Mesenteric fat pad (tissue), 1 donor: ENCODE results near the gene DEFB123. TPM values are rescaled to one million over a fixed set of nuclear protein-coding genes. Genes with fewer than 3 reads are reported as not detected.
"Not testable (repeated sequence)": the region's sequence is repeated elsewhere in the genome, so short reads cannot be mapped to it uniquely, and the experiment has no call there.

Experiments
- DNase-seq: peaks from one replicate; pipeline ENCODE4 v3.0.0-alpha.2; 2020; ENCODE audit warnings: low spot score
- long read RNA-seq: library from polyadenylated mRNA; unstranded; transcript quantifications from one replicate; pipeline ENCODE4 v2.0.0, GENCODE V29; 2020
- total RNA-seq: library from RNA; stranded (reverse); fragmentation: NEBNext Ultra II Directional; extraction: Animal tissue kit (Norgen Biotek cat#: 25700); gene quantifications from one replicate; pipeline ENCODE4 v1.2.1, GENCODE V29; 2021
- donor health status: DM: yes; HTN: yes; CAD: no.

The DEFB123 gene
- total RNA-seq, result not detected
- long read RNA-seq, result 0 reads

GRCh38 chr20:31440012-31440659, at the start of gene DEFB123:
Gene DEFB123, plus strand, starts transcription at chr20:31440632. Its CDS starts 67 bp downstream, at chr20:31440699.
- DNase-seq, result no peak

DNA sequence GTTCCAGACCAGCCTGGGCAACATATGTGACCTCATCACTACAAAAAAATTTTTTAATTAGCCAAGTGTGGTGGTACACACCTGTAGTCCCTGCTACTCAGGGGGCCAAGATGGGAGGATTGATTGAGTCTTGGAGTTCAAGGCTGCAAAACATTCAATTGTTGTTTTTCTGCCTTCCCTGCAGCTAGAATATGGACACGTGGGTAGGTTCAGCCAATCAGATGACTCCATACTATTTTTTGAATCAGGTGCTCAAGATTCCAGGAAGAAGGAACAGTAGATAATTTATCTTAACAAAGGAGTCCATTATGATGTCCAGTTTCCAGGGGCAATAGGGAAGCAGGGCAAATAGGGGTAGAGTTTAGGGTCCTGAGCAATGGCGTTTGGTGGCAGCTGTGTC, 47.6 kb upstream of the DEFB123 start:
- DNase-seq, result no peak

- no peak for DNase-seq
Measured at GRCh38 chr20:31394900-31395299, 45.5 kb upstream of the DEFB123 start.

GRCh38 chr20:31403886-31404285, 36.5 kb upstream of the DEFB123 start:
- DNase-seq, result no peak

- DNase-seq, result no peak
Measured at GRCh38 chr20:31406115-31406514, 34.3 kb upstream of the DEFB123 start, which contains the start of gene DEFB121. Gene DEFB121, minus strand, starts transcription at chr20:31406215. Its CDS starts 63 bp downstream, at chr20:31406152.

DNA sequence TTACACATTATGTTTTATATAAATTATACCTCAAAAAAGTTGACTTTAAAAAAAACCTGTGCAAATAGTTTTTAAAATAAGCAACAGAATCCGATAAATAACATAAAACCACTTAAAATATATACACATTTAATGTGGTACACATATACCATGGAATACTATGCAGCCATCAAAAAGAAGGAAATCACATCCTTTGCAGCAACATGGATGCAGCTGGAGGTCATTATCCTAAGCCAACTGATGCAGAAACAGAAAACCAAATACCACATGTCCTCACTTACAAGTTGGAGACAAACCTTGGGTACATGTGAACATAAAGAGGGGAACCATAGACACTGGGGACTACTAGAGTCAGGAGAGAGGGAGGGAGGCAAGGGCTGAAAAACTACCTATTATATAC, 30.4 kb upstream of the DEFB123 start:
- DNase-seq, result no peak

DNA sequence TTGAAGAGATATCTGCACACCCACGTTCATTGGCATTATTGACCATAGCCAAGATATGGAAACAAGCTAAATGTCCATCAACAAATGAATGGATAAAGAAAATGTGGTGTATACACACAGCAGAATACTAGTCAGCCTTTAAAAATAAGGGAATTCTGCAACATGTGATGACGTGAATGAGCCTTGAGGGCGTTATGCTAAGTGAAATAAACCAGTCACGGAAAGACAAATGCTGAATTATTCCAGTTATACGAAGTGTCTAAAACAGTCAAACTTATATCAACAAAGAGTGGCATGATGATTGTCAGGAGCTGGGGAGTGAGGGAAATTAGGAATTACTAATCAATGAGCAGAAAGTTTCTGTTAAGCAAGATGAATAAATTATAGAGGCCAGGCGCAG, 26.1 kb upstream of the DEFB123 start:
- DNase-seq, result no peak

GRCh38 chr20:31415653-31416052, 24.8 kb upstream of the DEFB123 start:
- no peak for DNase-seq

GRCh38 chr20:31418307-31418706, 22.1 kb upstream of the DEFB123 start:
- no peak for DNase-seq

- no peak for DNase-seq
Measured at GRCh38 chr20:31425797-31426196, 14.6 kb upstream of the DEFB123 start.

DNA sequence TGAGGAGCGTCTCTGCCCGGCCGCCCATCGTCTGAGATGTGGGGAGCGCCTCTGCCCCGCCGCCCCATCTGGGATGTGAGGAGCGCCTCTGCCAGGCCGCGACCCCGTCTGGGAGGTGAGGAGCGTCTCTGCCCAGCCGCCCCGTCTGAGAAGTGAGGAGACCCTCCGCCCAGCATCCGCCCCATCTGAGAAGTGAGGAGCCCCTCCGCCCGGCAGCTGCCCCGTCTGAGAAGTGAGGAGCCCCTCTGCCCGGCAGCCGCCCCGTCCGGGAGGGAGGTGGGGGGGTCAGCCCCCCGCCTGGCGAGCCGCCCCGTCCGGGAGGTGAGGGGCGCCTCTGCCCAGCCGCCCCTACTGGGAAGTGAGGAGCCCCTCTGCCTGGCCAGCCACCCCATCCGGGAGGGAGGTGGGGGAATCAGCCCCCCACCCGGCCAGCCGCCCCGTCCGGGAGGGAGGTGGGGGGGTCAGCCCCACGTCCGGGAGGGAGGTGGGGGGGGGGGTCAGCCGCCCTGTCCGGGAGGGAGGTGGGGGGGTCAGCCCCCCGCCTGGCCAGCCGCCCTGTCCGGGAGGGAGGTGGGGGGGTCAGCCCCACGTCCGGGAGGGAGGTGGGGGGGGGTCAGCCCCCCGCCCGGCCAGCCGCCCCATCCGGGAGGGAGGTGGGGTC, 13.4 kb upstream of the DEFB123 start:
- DNase-seq, result not testable (repeated sequence)

GRCh38 chr20:31427576-31427975, 12.9 kb upstream of the DEFB123 start:
- not testable (repeated sequence) for DNase-seq

- no peak for DNase-seq
Measured at GRCh38 chr20:31430568-31431115, 9.8 kb upstream of the DEFB123 start.

GRCh38 chr20:31446084-31446819, 5.8 kb downstream of the DEFB123 start:
- DNase-seq, result no peak

GRCh38 chr20:31449511-31450414, 9.3 kb downstream of the DEFB123 start:
- DNase-seq, result no peak

DNA sequence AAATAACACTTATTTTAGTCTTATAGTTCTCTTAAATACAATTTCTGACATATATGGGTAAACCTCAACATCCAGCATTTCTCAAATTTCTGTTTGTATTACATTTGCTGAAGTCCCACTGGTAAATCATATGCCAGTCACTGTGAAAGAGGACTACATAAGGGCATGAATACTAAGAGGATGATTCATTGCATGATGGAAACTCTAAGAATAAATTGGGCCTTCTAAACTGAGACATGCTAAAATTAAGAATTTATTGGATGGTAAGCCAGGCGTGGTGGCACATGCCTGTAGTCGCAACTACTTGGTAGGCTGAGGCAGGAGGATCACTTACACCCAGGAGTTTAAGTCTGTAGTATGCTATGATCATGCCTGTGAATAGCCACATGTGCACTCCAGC, 12.1 kb downstream of the DEFB123 start:
- no peak for DNase-seq

GRCh38 chr20:31454361-31454760, 13.9 kb downstream of the DEFB123 start:
- DNase-seq, result no peak

DNA sequence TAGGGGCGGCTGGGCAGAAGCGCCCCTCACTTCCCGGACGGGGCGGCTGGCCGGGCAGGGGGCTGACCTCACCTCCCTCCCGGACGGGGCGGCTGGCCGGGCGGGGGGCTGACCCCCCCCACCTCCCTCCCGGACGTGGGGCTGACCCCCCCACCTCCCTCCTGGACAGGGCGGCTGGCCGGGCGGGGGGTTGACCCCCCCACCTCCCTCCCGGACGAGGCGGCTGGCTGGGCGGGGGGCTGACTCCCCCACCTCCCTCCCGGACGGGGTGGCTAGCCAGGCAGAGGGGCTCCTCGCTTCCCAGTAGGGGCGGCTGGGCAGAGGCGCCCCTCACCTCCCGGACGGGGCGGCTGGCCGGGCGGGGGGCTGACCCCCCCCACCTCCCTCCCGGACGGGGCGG, 30.5 kb downstream of the DEFB123 start:
- not testable (repeated sequence) for DNase-seq

DNA sequence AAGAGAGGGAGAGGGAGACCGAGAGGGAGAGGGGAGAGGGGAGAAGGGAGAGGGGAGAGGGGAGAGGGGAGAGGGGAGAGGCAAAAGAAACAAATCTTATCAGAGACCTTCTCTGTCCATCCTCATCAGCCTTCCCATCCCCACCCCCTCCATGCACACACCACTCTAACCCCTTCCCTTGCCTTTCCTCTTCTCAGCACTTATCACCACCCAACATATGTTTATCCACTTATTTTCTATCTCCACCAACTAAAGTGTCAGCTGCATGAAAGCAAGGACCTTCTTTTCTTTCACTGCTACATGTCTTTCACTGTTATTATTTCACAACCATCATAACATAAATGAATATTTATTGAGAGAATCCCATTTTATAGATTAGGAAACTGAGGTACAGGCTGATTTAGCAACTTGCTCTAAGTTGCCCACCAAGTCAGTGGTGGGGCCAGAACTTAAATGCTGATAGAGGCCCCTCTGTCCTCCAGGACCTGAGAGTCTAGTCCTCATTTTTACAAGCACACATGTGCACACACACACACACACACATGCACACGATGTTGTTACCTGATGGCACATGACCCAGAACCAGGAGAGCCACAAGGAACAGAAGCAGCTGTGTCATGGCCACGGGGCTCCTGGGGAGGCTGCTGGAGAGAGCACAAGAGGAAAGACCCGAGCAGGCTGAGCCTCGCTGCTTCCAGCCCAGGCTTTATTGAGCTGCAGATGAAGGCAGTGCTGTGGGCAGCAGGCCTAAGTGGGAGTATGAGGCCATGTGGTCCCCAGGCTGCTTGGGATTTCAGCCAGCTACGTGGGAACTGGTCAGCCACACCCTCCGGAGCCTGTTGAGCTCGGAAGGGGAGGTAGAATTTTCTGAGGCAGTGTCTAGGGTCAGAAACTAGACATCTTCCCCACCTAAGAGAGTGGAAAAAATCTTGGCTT, 32.2 kb downstream of the DEFB123 start:
- no peak for DNase-seq
